Skin epidermis (tissue), 12 donors: ENCODE results near the gene HIPK3.
"Not testable (repeated sequence)": the region's sequence is repeated elsewhere in the genome, so short reads cannot be mapped to it uniquely, and the experiment has no call there.

Source experiments
- H3K27ac ChIP-seq, 21 experiments: fragments of 200-600 bp; sonication (generic) in 11 of 21; one replicate each; pipeline ENCODE4 v1.5.0; 2020; ENCODE audit warnings: mild to moderate bottlenecking in 3 of 21, inconsistent platforms in 2 of 21, moderate library complexity in 2 of 21
- H3K4me3 ChIP-seq, 7 experiments: fragments of 200-600 bp; sonication (generic) in 2 of 7; one replicate each; pipeline ENCODE4 v1.5.0; 2020; ENCODE audit warnings: inconsistent platforms in 2 of 7, mild to moderate bottlenecking in 2 of 7, moderate library complexity in 1 of 7

The HIPK3 gene

GRCh38 chr11:33334627-33335026 lies 77.4 kb downstream of the HIPK3 start:
- Histone ChIP-seq H3K4me3 (no peak overlapping the region), H3K27ac (no peak overlapping the region)

GRCh38 chr11:33339247-33339646 lies 82.1 kb downstream of the HIPK3 start:
- H3K27ac ChIP-seq: no peak overlapping the region
- H3K4me3 ChIP-seq: no peak overlapping the region

- H3K27ac ChIP-seq: no peak overlapping the region
Measured at GRCh38 chr11:33344611-33345010, 87.4 kb downstream of the HIPK3 start.

GRCh38 chr11:33347490-33348125 lies 90.4 kb downstream of the HIPK3 start:
- Histone ChIP-seq H3K4me3 (no peak overlapping the region), H3K27ac (peak overlapping the region in 1 of 21 experiments; percentile 6)

More at GRCh38 chr11:33344611-33345010, 87.4 kb downstream of the HIPK3 start:
- no peak overlapping the region for H3K4me3 ChIP-seq

GRCh38 chr11:33350287-33350686 lies 93.1 kb downstream of the HIPK3 start:
- Histone ChIP-seq H3K4me3 (no peak overlapping the region), H3K27ac (no peak overlapping the region)

GRCh38 chr11:33358150-33358831 lies 101.1 kb downstream of the HIPK3 start:
- Histone ChIP-seq H3K4me3 (no peak overlapping the region), H3K27ac (no peak overlapping the region)

GRCh38 chr11:33360642-33361041 lies 103.5 kb downstream of the HIPK3 start:
- no peak overlapping the region for H3K27ac ChIP-seq
- H3K4me3 ChIP-seq: no peak overlapping the region

GRCh38 chr11:33362051-33362910 lies 105.1 kb downstream of the HIPK3 start:
- H3K4me3 ChIP-seq: no peak overlapping the region
- no peak overlapping the region for H3K27ac ChIP-seq

GRCh38 chr11:33366918-33367317 lies 109.7 kb downstream of the HIPK3 start:
- H3K4me3 ChIP-seq: no peak overlapping the region
- H3K27ac ChIP-seq: no peak overlapping the region

- not testable (repeated sequence) for H3K4me3 ChIP-seq, H3K27ac ChIP-seq
Measured at GRCh38 chr11:33368475-33368874, 111.3 kb downstream of the HIPK3 start.

GRCh38 chr11:33368931-33369330 lies 111.8 kb downstream of the HIPK3 start:
- no peak overlapping the region for H3K4me3 ChIP-seq
- H3K27ac ChIP-seq: no peak overlapping the region

GRCh38 chr11:33373636-33374035 lies 116.5 kb downstream of the HIPK3 start:
- H3K4me3 ChIP-seq: no peak overlapping the region
- no peak overlapping the region for H3K27ac ChIP-seq

- H3K4me3 ChIP-seq: peak overlapping the region in 3 of 7 experiments; percentile 39 to 45 (median 45)
- peak overlapping the region in 1 of 21 experiments; percentile 17 for H3K27ac ChIP-seq
Measured at GRCh38 chr11:33375236-33375635, 118.1 kb downstream of the HIPK3 start.

GRCh38 chr11:33375688-33376311 lies 118.6 kb downstream of the HIPK3 start, which contains the start of gene KIAA1549L:
TSS of gene KIAA1549L (plus strand) at chr11:33376108.
- peak within 1 kb of the TSS; percentile 23 to 53 (median 45) for H3K4me3 ChIP-seq
- H3K27ac ChIP-seq: peak within 1 kb of the TSS in 4 of 21 experiments; percentile 17 to 29 (median 26)

- H3K4me3 ChIP-seq: peak overlapping the region; percentile 23 to 53 (median 45)
- H3K27ac ChIP-seq: peak overlapping the region in 1 of 21 experiments; percentile 29
Measured at GRCh38 chr11:33376331-33377310, 119.4 kb downstream of the HIPK3 start.

- Histone ChIP-seq H3K4me3 (peak overlapping the region in 2 of 7 experiments; percentile 39 to 48), H3K27ac (no peak overlapping the region)
Measured at GRCh38 chr11:33377412-33378370, 120.5 kb downstream of the HIPK3 start.

GRCh38 chr11:33379947-33380346 lies 122.8 kb downstream of the HIPK3 start:
- Histone ChIP-seq H3K27ac (no peak overlapping the region), H3K4me3 (no peak overlapping the region)
